PC-3 (cell line): ENCODE results near the gene MASP2. TPM values are rescaled to one million over a fixed set of nuclear protein-coding genes. Genes with fewer than 3 reads are reported as not detected.

ENCODE experiments used
- ATAC-seq: fragments of 200-7000 bp; cut with Tn5 transposase; 2 replicates; pipeline ENCODE4 v1.9.1; 2020; ENCODE audit warnings: mild to moderate bottlenecking, moderate library complexity
- BruUV-seq: library from RNA; stranded (reverse); fragments of 400-500 nt; replicated peaks from 2 replicates; lab custom pipeline; 2021; lab: Mats Ljungman, UMichigan
- CTCF ChIA-PET: fragments of 300-600 bp; sonication (Branson Sonifier 250); formaldehyde crosslinking; loops from one replicate; lab custom pipeline; 2022; ENCODE audit warnings: antibody characterized with exemption; lab: Charles Lee
- POLR2A ChIA-PET: fragments of 300-600 bp; sonication (Branson Sonifier 250); formaldehyde crosslinking; loops from one replicate; lab custom pipeline; 2022; ENCODE audit warnings: antibody characterized with exemption; ENCODE audit not compliant: unreplicated experiment; lab: Charles Lee
- DNase-seq: peaks from one replicate; pipeline ENCODE4 v3.0.0-alpha.2; 2015
- H2AFZ ChIP-seq: fragments of 300-600 bp; sonication (generic); 2 replicates; pipeline ENCODE4 v1.6.0; 2016; ENCODE audit warnings: antibody characterized with exemption, low read length
- H3F3A ChIP-seq: fragments of 300-600 bp; sonication (generic); one replicate; pipeline ENCODE4 v1.6.0; 2017; ENCODE audit warnings: antibody characterized with exemption, low read length, control low read depth, mild to moderate bottlenecking; ENCODE audit not compliant: unreplicated experiment
- H3K27ac ChIP-seq: fragments of 300-600 bp; sonication (generic); 2 replicates; pipeline ENCODE4 v1.5.1; 2016; ENCODE audit warnings: mild to moderate bottlenecking, low read length
- H3K27me3 ChIP-seq: fragments of 300-600 bp; sonication (generic); 2 replicates; pipeline ENCODE4 v1.6.1; 2016; ENCODE audit warnings: low read length, mixed read lengths
- H3K36me3 ChIP-seq: fragments of 300-600 bp; sonication (generic); 2 replicates; pipeline ENCODE4 v1.6.1; 2016; ENCODE audit warnings: low read depth, mixed run types, low read length, mixed read lengths
- H3K4me1 ChIP-seq: fragments of 300-600 bp; sonication (generic); 2 replicates; pipeline ENCODE4 v1.5.1; 2016; ENCODE audit warnings: low read length; ENCODE audit not compliant: insufficient read depth
- H3K4me2 ChIP-seq: fragments of 300-600 bp; sonication (generic); 2 replicates; pipeline ENCODE4 v1.6.0; 2016; ENCODE audit warnings: low read length
- H3K4me3 ChIP-seq: fragments of 300-600 bp; sonication (generic); 2 replicates; pipeline ENCODE4 v1.5.1; 2016; ENCODE audit warnings: mild to moderate bottlenecking, low read length, mixed read lengths
- H3K79me2 ChIP-seq: fragments of 300-600 bp; sonication (generic); 2 replicates; pipeline ENCODE4 v1.6.1; 2017; ENCODE audit warnings: low read length, mixed read lengths
- H3K9ac ChIP-seq: fragments of 300-600 bp; sonication (generic); 2 replicates; pipeline ENCODE4 v1.6.0; 2016; ENCODE audit warnings: mild to moderate bottlenecking, low read length
- H3K9me2 ChIP-seq: fragments of 300-600 bp; sonication (generic); replicated peaks from 2 replicates; pipeline ENCODE4 v1.6.1; 2016; ENCODE audit warnings: mixed run types, low read length, mixed read lengths
- H3K9me3 ChIP-seq: fragments of 300-600 bp; sonication (generic); 2 replicates; pipeline ENCODE4 v1.6.1; 2016; ENCODE audit warnings: low read length, mixed read lengths
- H4K20me1 ChIP-seq: fragments of 300-600 bp; sonication (generic); 2 replicates; pipeline ENCODE4 v1.6.1; 2016; ENCODE audit warnings: low read length, mixed read lengths
- CTCF ChIP-seq: fragments of 300-600 bp; sonication (generic); conservative IDR thresholded peaks from 2 replicates; pipeline ENCODE4 v1.5.1; 2017; ENCODE audit warnings: antibody characterized with exemption, low read depth, mild to moderate bottlenecking, low read length
- EZH2 ChIP-seq: fragments of 300-600 bp; sonication (generic); IDR thresholded peaks from one replicate; pipeline ENCODE4 v1.6.1; 2017; ENCODE audit warnings: antibody characterized with exemption, mild to moderate bottlenecking, low read length; ENCODE audit not compliant: unreplicated experiment
- EZH2phosphoT487 ChIP-seq: fragments of 300-600 bp; sonication (generic); IDR thresholded peaks from 2 replicates; pipeline ENCODE4 v1.6.1; 2018; ENCODE audit warnings: mild to moderate bottlenecking, antibody characterized with exemption, low read length, borderline replicate concordance
- intact Hi-C: fragments of 100-400 bp; cut with micrococcal nuclease; formaldehyde crosslinking; loops from 2 replicates; pipeline ENCODE4 v1.9.0; 2023
- total RNA-seq: library from RNA; depleted of rRNA; stranded (reverse); fragments of >200 nt; gene quantifications from 2 replicates; pipeline ENCODE4 v1.2.3, GENCODE V29; 2014

MASP2 gene
- total RNA-seq, 1 experiment from 2014 or later, result 0.26 TPM

- no TSS peak for BruUV-seq
- H3K79me2 ChIP-seq, result peaks cover 47% of the 10 kb centered on the region
- ChIA-PET POLR2A (interaction anchor here (0.7 kb wide), 1 partner anchor 185 kb away, joined by 13 read pairs; no protein-coding TSS in a partner anchor), CTCF (no interaction called here)
- no peaks in the 10 kb centered on the region for H3K9me3 ChIP-seq
- no peak for ATAC-seq
- no peak for DNase-seq
- H3K4me3 ChIP-seq, result no peak overlapping the region
- H3K9me2 ChIP-seq, result no peaks in the 10 kb centered on the region
- H3K9ac ChIP-seq, result no peak overlapping the region
- TF ChIP-seq EZH2 (no peak), EZH2phosphoT487 (no peak), CTCF (no peak)
- no peak overlapping the region for H3K27ac ChIP-seq
- no peaks in the 10 kb centered on the region for H4K20me1 ChIP-seq
- no peak overlapping the region for H3K4me2 ChIP-seq
- H3F3A ChIP-seq, result no peaks in the 10 kb centered on the region
- no peaks in the 10 kb centered on the region for H3K27me3 ChIP-seq
- H3K4me1 ChIP-seq, result peaks cover 16% of the 10 kb centered on the region; the same call in 1 of the 2 replicates
- intact Hi-C loops, result no loop called here
- peaks cover 21% of the 10 kb centered on the region for H3K36me3 ChIP-seq
- no peak overlapping the region for H2AFZ ChIP-seq
Measured at GRCh38 chr1:11056504-11056903, 9.5 kb upstream of the MASP2 start.

- peaks cover 21% of the 10 kb centered on the region for H3K36me3 ChIP-seq
- H3K27me3 ChIP-seq, result no peaks in the 10 kb centered on the region
- H3K27ac ChIP-seq, result no peak overlapping the region
- TF ChIP-seq EZH2, result no peak
- TF ChIP-seq CTCF, result no peak
- TF ChIP-seq EZH2phosphoT487, result no peak
- no peak overlapping the region for H2AFZ ChIP-seq
- BruUV-seq, result no TSS peak
- intact Hi-C loops, result no loop called here
- no peak overlapping the region for H3K4me3 ChIP-seq
- DNase-seq (no peak), ATAC-seq (no peak)
- ChIA-PET POLR2A (interaction anchor here (0.7 kb wide), 1 partner anchor 185 kb away, joined by 13 read pairs; no protein-coding TSS in a partner anchor), CTCF (no interaction called here)
- H3F3A ChIP-seq, result no peaks in the 10 kb centered on the region
- peaks cover 12% of the 10 kb centered on the region; the same call in 1 of the 2 replicates for H3K4me1 ChIP-seq
- no peaks in the 10 kb centered on the region for H4K20me1 ChIP-seq
- H3K79me2 ChIP-seq, result peaks cover 38% of the 10 kb centered on the region
- no peaks in the 10 kb centered on the region for H3K9me3 ChIP-seq
- no peaks in the 10 kb centered on the region for H3K9me2 ChIP-seq
- H3K4me2 ChIP-seq, result no peak overlapping the region
- no peak overlapping the region for H3K9ac ChIP-seq
Measured at GRCh38 chr1:11055676-11056075, 8.6 kb upstream of the MASP2 start.

DNA sequence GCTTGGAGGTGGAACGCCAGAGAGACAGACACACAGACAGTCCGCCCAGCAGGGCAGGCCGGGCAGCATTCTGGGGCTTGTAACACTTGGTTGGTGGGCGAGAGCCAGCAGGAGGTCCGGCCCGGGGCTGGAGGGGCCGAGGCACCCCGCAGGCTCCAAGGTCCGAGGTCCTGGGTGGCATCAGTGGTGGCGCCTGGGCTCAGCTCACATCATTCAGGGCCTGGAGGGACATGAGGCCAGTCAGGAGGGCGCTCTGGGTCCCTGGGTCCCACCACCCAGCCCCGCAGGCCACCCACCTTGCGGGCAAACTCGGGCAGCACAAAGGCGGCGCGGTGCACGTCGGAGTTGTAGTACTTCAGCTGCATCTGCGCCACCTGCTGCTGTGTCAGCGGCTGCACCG lies 7.6 kb upstream of the MASP2 start:
- Histone ChIP-seq H4K20me1 (no peaks in the 10 kb centered on the region), H3K4me3 (no peak overlapping the region), H3F3A (no peaks in the 10 kb centered on the region), H3K27me3 (no peaks in the 10 kb centered on the region), H3K36me3 (peaks cover 21% of the 10 kb centered on the region), H3K9me3 (no peaks in the 10 kb centered on the region), H3K9me2 (no peaks in the 10 kb centered on the region), H3K4me1 (peaks cover 10% of the 10 kb centered on the region; the same call in 1 of the 2 replicates), H3K9ac (no peak overlapping the region), H3K4me2 (no peak overlapping the region), H3K79me2 (peaks cover 32% of the 10 kb centered on the region), H3K27ac (no peak overlapping the region), H2AFZ (no peak overlapping the region)
- ChIA-PET POLR2A (interaction anchor here (0.6 kb wide), 1 partner anchor 165 kb away, joined by 4 read pairs; no protein-coding TSS in a partner anchor), CTCF (no interaction called here)
- no peak for ATAC-seq
- intact Hi-C loops, result no loop called here
- no peak for DNase-seq
- BruUV-seq, result no TSS peak
- TF ChIP-seq EZH2phosphoT487, result no peak
